VCaP (cell line): Measurements from ENCODE around the gene RCE1.
"Not testable (repeated sequence)": the region's sequence is repeated elsewhere in the genome, so short reads cannot be mapped to it uniquely, and the experiment has no call there.

Experiments used
- H3K27ac ChIP-seq: fragments of 450-650 bp; 2 replicates; pipeline ENCODE4 v1.5.1; 2017
- CTCF ChIP-seq: fragments of 450-650 bp; conservative IDR thresholded peaks from 2 replicates; pipeline ENCODE4 v1.5.1; 2017; ENCODE audit warnings: mild to moderate bottlenecking, moderate library complexity

RCE1 gene

GRCh38 chr11:66818231-66818955, 24.8 kb upstream of the RCE1 start:
- TF ChIP-seq CTCF: no peak
- no peak overlapping the region for H3K27ac ChIP-seq

DNA sequence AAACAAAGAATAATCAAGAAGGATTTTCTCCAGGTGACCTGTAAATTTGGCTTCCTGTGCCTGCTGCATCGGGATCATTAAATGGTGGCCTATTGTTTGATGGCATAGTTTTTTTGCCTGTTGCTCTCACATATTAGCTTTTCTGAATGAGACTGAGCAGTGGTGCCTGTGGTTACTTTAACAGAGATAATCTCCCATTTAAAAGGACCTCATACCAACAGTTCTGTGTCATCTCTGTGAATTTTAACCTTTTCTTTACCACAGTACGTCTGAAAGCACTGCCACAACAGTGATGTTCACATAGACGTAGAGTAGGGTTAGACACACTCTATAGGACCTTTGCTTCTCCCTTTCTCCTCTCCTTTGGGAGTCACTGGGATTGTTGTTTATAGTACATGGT, 22.9 kb upstream of the RCE1 start:
- no peak for TF ChIP-seq CTCF
- H3K27ac ChIP-seq: no peak overlapping the region

GRCh38 chr11:66820901-66821300, 22.3 kb upstream of the RCE1 start:
- no peak for TF ChIP-seq CTCF
- H3K27ac ChIP-seq: no peak overlapping the region

GRCh38 chr11:66823700-66824099, 19.5 kb upstream of the RCE1 start:
- no peak for TF ChIP-seq CTCF
- H3K27ac ChIP-seq: no peak overlapping the region

DNA sequence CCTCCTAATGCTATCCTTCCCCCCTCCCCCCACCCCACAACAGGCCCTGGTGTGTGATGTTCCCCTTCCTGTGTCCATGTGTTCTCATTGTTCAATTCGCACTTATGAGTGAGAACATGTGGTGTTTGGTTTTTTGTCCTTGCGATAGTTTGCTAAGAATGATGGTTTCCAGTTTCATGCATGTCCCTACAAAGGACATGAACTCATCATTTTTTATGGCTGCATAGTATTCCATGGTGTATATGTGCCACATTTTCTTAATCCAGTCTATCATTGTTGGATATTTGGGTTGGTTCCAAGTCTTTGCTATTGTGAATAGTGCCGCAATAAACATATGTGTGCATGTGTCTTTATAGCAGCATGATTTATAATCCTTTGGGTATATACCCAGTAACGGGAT, 18.7 kb upstream of the RCE1 start:
- not testable (repeated sequence) for H3K27ac ChIP-seq

- TF ChIP-seq CTCF: no peak; the same call in none of the 2 replicates
- H3K27ac ChIP-seq: no peak overlapping the region
Measured at GRCh38 chr11:66834539-66834845, 8.7 kb upstream of the RCE1 start.

DNA sequence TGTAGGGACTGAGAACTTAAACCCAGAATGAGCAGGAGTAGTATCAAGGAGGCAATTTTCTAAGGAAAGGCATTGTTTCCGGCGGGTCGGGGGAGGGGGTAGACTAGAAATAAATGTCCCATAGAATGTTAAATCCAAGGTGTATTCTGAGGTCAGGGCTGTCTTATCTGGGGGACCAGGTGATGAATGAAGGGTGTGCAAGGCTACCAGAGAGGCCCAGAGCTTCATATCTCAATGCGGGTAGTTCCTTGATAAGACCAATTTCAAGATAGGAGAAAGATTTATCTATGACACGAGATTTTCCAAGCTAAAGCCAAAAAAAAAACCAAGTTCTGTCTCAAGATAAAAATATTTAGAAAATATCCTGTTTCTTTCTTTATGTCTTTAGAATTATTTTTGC, 8.3 kb upstream of the RCE1 start:
- H3K27ac ChIP-seq: no peak overlapping the region
- TF ChIP-seq CTCF: no peak

GRCh38 chr11:66835768-66836405, 7.4 kb upstream of the RCE1 start:
- no peak for TF ChIP-seq CTCF
- no peak overlapping the region for H3K27ac ChIP-seq
